Heart left ventricle (tissue), 16 donors: ENCODE results near the gene CD36. TPM values are rescaled to one million over a fixed set of nuclear protein-coding genes. Genes with fewer than 3 reads are reported as not detected.

Experiments
- ATAC-seq, 4 donors: fragments of 200-7000 bp; cut with Tn5 transposase; one replicate each; pipeline ENCODE4 v1.9.1; 2020 to 2022; ENCODE audit warnings: moderate library complexity in 4 of 4, mild to moderate bottlenecking in 3 of 4, moderate number of reproducible peaks in 1 of 4
- DNase-seq, 5 donors: peaks; one replicate each; pipeline ENCODE4 v3.0.0-alpha.2; 2020
- H3K27ac ChIP-seq, 12 donors: fragments of 200-600 bp; sonication (generic) in 4 of 12; one replicate each; pipeline versions ENCODE4 v1.5.0 to v1.8.0; 2016 to 2022; ENCODE audit warnings: mild to moderate bottlenecking in 2 of 12
- H3K27me3 ChIP-seq, 9 donors: fragments of 200-600 bp; sonication (generic) in 2 of 9; one replicate each; pipeline versions ENCODE4 v1.5.1 to v1.8.0; 2016 to 2022; ENCODE audit warnings: mild to moderate bottlenecking in 3 of 9
- H3K36me3 ChIP-seq, 9 donors: fragments of 200-600 bp; sonication (generic) in 2 of 9; one replicate each; pipeline versions ENCODE4 v1.5.0 to v1.8.0; 2018 to 2022; ENCODE audit warnings: mild to moderate bottlenecking in 2 of 9
- H3K4me1 ChIP-seq, 12 donors: fragments of 200-600 bp; sonication (generic) in 4 of 12; one replicate each; pipeline versions ENCODE4 v1.5.0 to v1.8.0; 2016 to 2022; ENCODE audit warnings: mild to moderate bottlenecking in 3 of 12
- H3K4me3 ChIP-seq, 12 donors: fragments of 200-600 bp; sonication (generic) in 4 of 12; one replicate each; pipeline versions ENCODE4 v1.5.0 to v1.8.0; 2017 to 2022; ENCODE audit warnings: mild to moderate bottlenecking in 9 of 12, moderate library complexity in 4 of 12
- H3K9me3 ChIP-seq, 12 donors: fragments of 200-600 bp; sonication (generic) in 4 of 12; one replicate each; pipeline versions ENCODE4 v1.5.0 to v1.8.0; 2016 to 2022; ENCODE audit warnings: mild to moderate bottlenecking in 1 of 12
- CTCF ChIP-seq, 12 donors: fragments of 200-600 bp; sonication (generic) in 4 of 12; IDR thresholded peaks; one replicate each; pipeline versions ENCODE4 v1.5.0 to v1.8.0; 2018 to 2022; ENCODE audit warnings: antibody characterized with exemption in 12 of 12, mild to moderate bottlenecking in 5 of 12
- POLR2A ChIP-seq, 2 donors: fragments of 450-650 bp; IDR thresholded peaks; one replicate each; pipeline ENCODE4 v1.6.1; 2017; ENCODE audit warnings: antibody characterized with exemption in 2 of 2, mild to moderate bottlenecking in 2 of 2, moderate library complexity in 2 of 2
- WGBS, 4 donors: extraction: QIAGEN DNeasy Blood & Tissue Kit in 2 of 4; methylation state at CpG; one replicate each; pipeline versions ENCODE4 v1.1.5 to v1.1.7; 2013 to 2018; 5-methylcytosine and 5-hydroxymethylcytosine counted together
- intact Hi-C, 10 donors: fragments of 100-400 bp; cut with DNase I; formaldehyde crosslinking; loops; one replicate each; pipeline versions ENCODE4 v1.11.1 to v1.14.2; 2022
- polyA plus RNA-seq, 2 donors: library from polyadenylated mRNA; stranded (reverse); fragments of 200-250 nt; gene quantifications; one replicate each; pipeline ENCODE4 v1.2.3, GENCODE V29; 2013
- total RNA-seq, 9 donors: library from RNA; depleted of rRNA in 2 of 9; stranded (reverse); fragments of >200 nt in 2 of 9; fragmentation: NEBNext Ultra II Directional in 3 of 9; extraction: Animal tissue kit (Norgen Biotek cat#: 25700) in 3 of 9; gene quantifications; one replicate each; pipeline versions ENCODE4 v1.1.0 to v1.2.4, GENCODE V29; 2016 to 2023
- donor health status: ischemic (EF 13 %, LVEDD 7.1; RV severe dilation, severe dysfunction).
- donor health status: healthy with polysubstance abuse.
- donor health status: DM: no; HTN: yes; CAD: no.
- donor health status: DM: no; HTN: no; CAD: no.
- donor health status: ischemic (EF 25% LVEDD 6.9; RV normal size, moderate dysfunction).
- donor health status: ischemic (EF 25% LVEDD 5.7; RV mildly dilated, moderate dysfunction).
- donor health status: healthy.
- donor health status: DM: yes; HTN: yes; CAD: no.
- donor health status: ischemic (EF 35%, LVEDD 5.7; RV mildly dilated, moderate dysfunction).
- donor health status: nonischemic (EF 11% LVEDD 7.7; RV severe dilation, severe dysfunction).
- donor health status: DM: yes; HTN: yes; CAD: no.
- donor health status: PGD.
- donor health status: ischemic (EF 29% LVEDD 5.4; RV normal size, mild dysfunction).
- donor health status: nonischemic (EF 23%, LVEDD 6.1; RV moderate dilation, normal function).

CD36 gene
- total and polyA plus RNA-seq, 11 donors, result 289 to 1,960 (median 1,087) TPM

DNA sequence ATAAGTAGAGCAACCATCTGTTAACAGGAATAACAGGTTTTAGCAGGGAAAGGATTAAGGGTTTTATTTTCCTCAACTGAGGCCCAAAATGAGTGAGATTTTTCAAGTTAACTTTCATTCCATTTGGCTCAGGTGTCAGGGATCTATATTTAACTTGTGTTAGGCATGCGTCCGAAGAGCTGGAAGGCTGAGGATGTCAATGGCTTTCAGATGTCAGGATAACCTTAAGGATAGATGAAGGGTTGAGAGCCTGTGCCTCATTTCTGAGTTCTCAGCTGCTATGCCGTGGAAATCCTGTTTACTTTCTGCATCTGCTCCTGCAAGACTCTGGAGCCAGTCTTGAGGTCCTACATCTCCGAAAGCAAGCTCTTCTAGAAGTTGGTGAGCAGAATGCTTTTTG, 36.4 kb upstream of the CD36 start:
- peak overlapping the region; percentile 56 to 84 (median 76) for H3K27ac ChIP-seq
- WGBS, 4 donors, result 32 to 42% (median 37%) methylated on average over 4 of the region's 4 CpGs
- peaks cover 0 to 61% (median 20%) of the 10 kb centered on the region in 12 donors for H3K4me1 ChIP-seq
- H3K36me3 ChIP-seq, result no peaks in the 10 kb centered on the region
- H3K4me3 ChIP-seq, result peak overlapping the region; percentile 18 to 59 (median 47)
- DNase-seq (no peak), ATAC-seq (peak in 3 of 4 donors; percentile 13 to 51 (median 48))
- H3K27me3 ChIP-seq, result no peaks in the 10 kb centered on the region
- intact Hi-C loops, result loop anchor here in 5 of 10 donors (2.0 to 5.0 kb wide), 2 partner anchors 35 to 37 kb away; partner anchors contain the start of gene CD36 (in 5 of the 5)
- H3K9me3 ChIP-seq, result no peaks in the 10 kb centered on the region
- no peak for TF ChIP-seq POLR2A (IDR thresholded peaks at IDR 0.05)

GRCh38 chr7:80603940-80604339, 34.5 kb upstream of the CD36 start:
- Histone ChIP-seq H3K27me3 (no peaks in the 10 kb centered on the region), H3K9me3 (no peaks in the 10 kb centered on the region), H3K4me1 (peaks cover 0 to 58% (median 16%) of the 10 kb centered on the region in 12 donors), H3K4me3 (peak overlapping the region in 11 of 12 donors; percentile 24 to 59 (median 48)), H3K36me3 (no peaks in the 10 kb centered on the region), H3K27ac (peak overlapping the region; percentile 56 to 84 (median 76))
- 48 to 72% (median 54%) methylated on average over 2 of the region's 2 CpGs for WGBS, 4 donors
- intact Hi-C loops, result loop anchor here in 5 of 10 donors (2.0 to 5.0 kb wide), 2 partner anchors 33 to 35 kb away; partner anchors contain the start of gene CD36 (in 5 of the 5)
- ATAC-seq, result peak; percentile 62 to 89 (median 86)
- no peak for DNase-seq
- TF ChIP-seq CTCF (IDR thresholded peaks at IDR 0.05) (no peak), POLR2A (IDR thresholded peaks at IDR 0.05) (peak in 1 of 2 donors; percentile 30)

DNA sequence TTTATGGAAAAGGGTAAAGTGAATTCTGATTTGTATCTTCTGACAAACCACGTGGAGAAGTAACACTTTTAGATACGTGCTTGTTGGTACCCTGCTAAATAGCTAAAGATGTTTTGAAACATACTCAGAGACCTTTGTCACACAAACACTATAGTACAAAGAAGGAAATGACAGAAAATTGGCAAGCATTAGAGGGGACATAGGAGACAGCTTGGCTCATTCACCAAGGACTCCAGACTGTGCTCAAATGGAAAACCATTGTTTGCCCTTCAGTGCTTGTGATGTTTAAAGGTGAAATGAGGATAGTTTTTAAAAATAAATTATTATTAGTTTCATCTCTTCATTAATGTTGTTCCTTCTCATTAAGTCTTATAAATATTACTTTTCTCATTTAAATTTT, 34.0 kb upstream of the CD36 start:
- intact Hi-C loops, result loop anchor here in 3 of 10 donors (5.0 kb wide), 1 partner anchor 33 kb away; the partner anchor contains the start of gene CD36 (in 3 of the 3)
- WGBS, 4 donors, result 15 to 23% (median 20%) methylated on average over 2 of the region's 2 CpGs
- peak overlapping the region; percentile 56 to 84 (median 76) for H3K27ac ChIP-seq
- ATAC-seq, result peak; percentile 89 to 92 (median 91)
- H3K27me3 ChIP-seq, result no peaks in the 10 kb centered on the region
- no peaks in the 10 kb centered on the region for H3K36me3 ChIP-seq
- no peak for DNase-seq
- no peak for TF ChIP-seq POLR2A (IDR thresholded peaks at IDR 0.05)
- TF ChIP-seq CTCF (IDR thresholded peaks at IDR 0.05), result no peak
- H3K9me3 ChIP-seq, result no peaks in the 10 kb centered on the region
- H3K4me3 ChIP-seq, result peak overlapping the region in 9 of 12 donors; percentile 6 to 59 (median 48)
- H3K4me1 ChIP-seq, result peaks cover 0 to 60% (median 18%) of the 10 kb centered on the region in 12 donors

- no peak for TF ChIP-seq CTCF (IDR thresholded peaks at IDR 0.05)
- TF ChIP-seq POLR2A (IDR thresholded peaks at IDR 0.05), result no peak
- WGBS, 4 donors, result 27 to 60% (median 37%) methylated on average over 1 of the region's 1 CpG
- H3K4me3 ChIP-seq, result peak overlapping the region in 2 of 12 donors; percentile 42 to 58
- intact Hi-C loops, result no loop called here
- H3K27me3 ChIP-seq, result no peaks in the 10 kb centered on the region
- ATAC-seq, result no peak
- peak overlapping the region; percentile 33 to 84 (median 77) for H3K27ac ChIP-seq
- H3K9me3 ChIP-seq, result no peaks in the 10 kb centered on the region
- peaks cover 5 to 70% (median 24%) of the 10 kb centered on the region in 12 donors for H3K4me1 ChIP-seq
- H3K36me3 ChIP-seq, result no peaks in the 10 kb centered on the region
- DNase-seq, result no peak
These were observed 31.3 kb upstream of the CD36 start for GRCh38 chr7:80607136-80607535.
